Heart left ventricle (tissue), 16 donors: ENCODE data around the gene MED22. TPM values are rescaled to one million over a fixed set of nuclear protein-coding genes. Genes with fewer than 3 reads are reported as not detected.
"Not testable (repeated sequence)": the region's sequence is repeated elsewhere in the genome, so short reads cannot be mapped to it uniquely, and the experiment has no call there.

ENCODE experiments used
- ATAC-seq, 4 donors: fragments of 200-7000 bp; cut with Tn5 transposase; one replicate each; pipeline ENCODE4 v1.9.1; 2020 to 2022; ENCODE audit warnings: moderate library complexity in 4 of 4, mild to moderate bottlenecking in 3 of 4, moderate number of reproducible peaks in 1 of 4
- DNase-seq, 5 donors: peaks; one replicate each; pipeline ENCODE4 v3.0.0-alpha.2; 2020
- H3K27ac ChIP-seq, 12 donors: fragments of 200-600 bp; sonication (generic) in 4 of 12; one replicate each; pipeline versions ENCODE4 v1.5.0 to v1.8.0; 2016 to 2022; ENCODE audit warnings: mild to moderate bottlenecking in 2 of 12
- H3K27me3 ChIP-seq, 9 donors: fragments of 200-600 bp; sonication (generic) in 2 of 9; one replicate each; pipeline versions ENCODE4 v1.5.1 to v1.8.0; 2016 to 2022; ENCODE audit warnings: mild to moderate bottlenecking in 3 of 9
- H3K36me3 ChIP-seq, 9 donors: fragments of 200-600 bp; sonication (generic) in 2 of 9; one replicate each; pipeline versions ENCODE4 v1.5.0 to v1.8.0; 2018 to 2022; ENCODE audit warnings: mild to moderate bottlenecking in 2 of 9
- H3K4me1 ChIP-seq, 12 donors: fragments of 200-600 bp; sonication (generic) in 4 of 12; one replicate each; pipeline versions ENCODE4 v1.5.0 to v1.8.0; 2016 to 2022; ENCODE audit warnings: mild to moderate bottlenecking in 3 of 12
- H3K4me3 ChIP-seq, 12 donors: fragments of 200-600 bp; sonication (generic) in 4 of 12; one replicate each; pipeline versions ENCODE4 v1.5.0 to v1.8.0; 2017 to 2022; ENCODE audit warnings: mild to moderate bottlenecking in 9 of 12, moderate library complexity in 4 of 12
- H3K9me3 ChIP-seq, 12 donors: fragments of 200-600 bp; sonication (generic) in 4 of 12; one replicate each; pipeline versions ENCODE4 v1.5.0 to v1.8.0; 2016 to 2022; ENCODE audit warnings: mild to moderate bottlenecking in 1 of 12
- POLR2A ChIP-seq, 2 donors: fragments of 450-650 bp; IDR thresholded peaks; one replicate each; pipeline ENCODE4 v1.6.1; 2017; ENCODE audit warnings: antibody characterized with exemption in 2 of 2, mild to moderate bottlenecking in 2 of 2, moderate library complexity in 2 of 2
- WGBS, 4 donors: extraction: QIAGEN DNeasy Blood & Tissue Kit in 2 of 4; methylation state at CpG; one replicate each; pipeline versions ENCODE4 v1.1.5 to v1.1.7; 2013 to 2018; 5-methylcytosine and 5-hydroxymethylcytosine counted together
- intact Hi-C, 10 donors: fragments of 100-400 bp; cut with DNase I; formaldehyde crosslinking; loops; one replicate each; pipeline versions ENCODE4 v1.11.1 to v1.14.2; 2022
- polyA plus RNA-seq, 2 donors: library from polyadenylated mRNA; stranded (reverse); fragments of 200-250 nt; gene quantifications; one replicate each; pipeline ENCODE4 v1.2.3, GENCODE V29; 2013
- total RNA-seq, 9 donors: library from RNA; depleted of rRNA in 2 of 9; stranded (reverse); fragments of >200 nt in 2 of 9; fragmentation: NEBNext Ultra II Directional in 3 of 9; extraction: Animal tissue kit (Norgen Biotek cat#: 25700) in 3 of 9; gene quantifications; one replicate each; pipeline versions ENCODE4 v1.1.0 to v1.2.4, GENCODE V29; 2016 to 2023
- TF ChIP-seq, protein P1 (sequence below), 12 donors: fragments of 200-600 bp; sonication (generic) in 4 of 12; IDR thresholded peaks; one replicate each; pipeline versions ENCODE4 v1.5.0 to v1.8.0; 2018 to 2022; ENCODE audit warnings: antibody characterized with exemption in 12 of 12, mild to moderate bottlenecking in 5 of 12
- donor health status: ischemic (EF 13 %, LVEDD 7.1; RV severe dilation, severe dysfunction).
- donor health status: healthy with polysubstance abuse.
- donor health status: DM: no; HTN: yes; CAD: no.
- donor health status: DM: no; HTN: no; CAD: no.
- donor health status: ischemic (EF 25% LVEDD 6.9; RV normal size, moderate dysfunction).
- donor health status: ischemic (EF 25% LVEDD 5.7; RV mildly dilated, moderate dysfunction).
- donor health status: healthy.
- donor health status: DM: yes; HTN: yes; CAD: no.
- donor health status: ischemic (EF 35%, LVEDD 5.7; RV mildly dilated, moderate dysfunction).
- donor health status: nonischemic (EF 11% LVEDD 7.7; RV severe dilation, severe dysfunction).
- donor health status: DM: yes; HTN: yes; CAD: no.
- donor health status: PGD.
- donor health status: ischemic (EF 29% LVEDD 5.4; RV normal size, mild dysfunction).
- donor health status: nonischemic (EF 23%, LVEDD 6.1; RV moderate dilation, normal function).

Gene MED22
- total and polyA plus RNA-seq, 11 donors, result 12.3 to 33.8 (median 19.5) TPM

GRCh38 chr9:133339641-133340040, 8.3 kb downstream of the MED22 start:
- H3K4me3 ChIP-seq, result peak overlapping the region in 1 of 12 donors; percentile 49
- intact Hi-C loops, result loop anchor here in 3 of 10 donors (5.0 to 10.0 kb wide), 3 partner anchors 38 to 145 kb away; partner anchors contain the start of genes STKLD1 (in 2 of the 3) and SURF4 (in 2 of the 3)
- no peaks in the 10 kb centered on the region for H3K27me3 ChIP-seq
- TF ChIP-seq POLR2A (IDR thresholded peaks at IDR 0.05), result no peak
- TF ChIP-seq, protein P1, sequence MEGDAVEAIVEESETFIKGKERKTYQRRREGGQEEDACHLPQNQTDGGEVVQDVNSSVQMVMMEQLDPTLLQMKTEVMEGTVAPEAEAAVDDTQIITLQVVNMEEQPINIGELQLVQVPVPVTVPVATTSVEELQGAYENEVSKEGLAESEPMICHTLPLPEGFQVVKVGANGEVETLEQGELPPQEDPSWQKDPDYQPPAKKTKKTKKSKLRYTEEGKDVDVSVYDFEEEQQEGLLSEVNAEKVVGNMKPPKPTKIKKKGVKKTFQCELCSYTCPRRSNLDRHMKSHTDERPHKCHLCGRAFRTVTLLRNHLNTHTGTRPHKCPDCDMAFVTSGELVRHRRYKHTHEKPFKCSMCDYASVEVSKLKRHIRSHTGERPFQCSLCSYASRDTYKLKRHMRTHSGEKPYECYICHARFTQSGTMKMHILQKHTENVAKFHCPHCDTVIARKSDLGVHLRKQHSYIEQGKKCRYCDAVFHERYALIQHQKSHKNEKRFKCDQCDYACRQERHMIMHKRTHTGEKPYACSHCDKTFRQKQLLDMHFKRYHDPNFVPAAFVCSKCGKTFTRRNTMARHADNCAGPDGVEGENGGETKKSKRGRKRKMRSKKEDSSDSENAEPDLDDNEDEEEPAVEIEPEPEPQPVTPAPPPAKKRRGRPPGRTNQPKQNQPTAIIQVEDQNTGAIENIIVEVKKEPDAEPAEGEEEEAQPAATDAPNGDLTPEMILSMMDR (IDR thresholded peaks at IDR 0.05), result no peak
- H3K4me1 ChIP-seq, result peaks cover 5 to 54% (median 15%) of the 10 kb centered on the region in 12 donors
- H3K9me3 ChIP-seq, result no peaks in the 10 kb centered on the region
- no peak for ATAC-seq
- peak in 1 of 5 donors; percentile 18 for DNase-seq
- 62 to 78% (median 75%) methylated on average over 5 of the region's 5 CpGs for WGBS, 4 donors
- H3K36me3 ChIP-seq, result peaks cover 0 to 62% (median 52%) of the 10 kb centered on the region in 9 donors
- peak overlapping the region in 3 of 12 donors; percentile 22 to 92 (median 34) for H3K27ac ChIP-seq

DNA sequence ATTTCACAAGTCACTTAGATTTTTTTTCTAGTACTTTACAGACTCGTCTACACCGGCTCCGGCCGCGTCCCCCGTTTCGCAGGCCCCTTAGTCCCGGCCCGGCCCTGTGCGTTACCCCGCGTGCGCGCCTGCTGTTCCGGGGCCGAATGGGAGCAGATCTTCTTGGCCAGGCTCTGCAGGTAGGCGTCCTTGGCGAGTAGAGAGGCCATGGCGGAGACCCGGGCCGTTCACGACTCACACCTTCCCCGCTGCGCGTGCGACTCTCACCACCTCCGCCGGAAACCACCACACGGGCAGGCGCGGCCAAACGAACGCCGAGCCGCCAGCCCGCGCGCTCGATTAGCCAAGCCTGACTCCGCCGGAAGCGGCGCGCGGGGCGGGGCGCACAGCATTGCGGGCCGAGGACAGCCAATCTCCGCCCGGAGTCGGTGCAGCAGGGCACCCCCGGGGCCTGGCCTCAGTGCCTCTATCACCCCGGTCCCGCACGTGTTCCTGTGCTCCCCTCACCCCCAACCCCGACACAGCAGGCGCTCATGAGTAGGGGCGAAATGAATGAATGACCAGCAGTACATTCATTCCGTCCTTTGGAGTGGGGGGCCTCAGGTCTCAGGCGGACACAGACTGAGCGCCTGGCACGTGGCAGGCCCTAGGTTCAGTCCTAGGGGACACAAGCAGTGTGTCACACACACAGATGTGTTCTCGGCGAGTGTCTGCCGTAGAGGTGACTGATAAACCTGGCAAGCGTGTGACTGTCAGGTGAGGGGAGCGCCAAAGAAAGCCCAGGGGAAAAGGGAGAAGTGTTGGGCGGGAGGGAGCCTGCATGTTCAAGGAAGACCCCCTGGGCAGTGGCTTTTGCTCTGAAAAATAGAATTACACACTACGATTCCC, 11.8 kb downstream of the MED22 start, which contains the start of gene SURF6:
SURF6 (minus strand) TSS at position 265 of the 888 bp plus-strand sequence; CDS start at position 209, 56 bp downstream.
- 3 to 6% (median 4%) methylated on average over 42 to 70 of the region's 70 CpGs for WGBS, 4 donors
- intact Hi-C loops, result loop anchor here in 4 of 10 donors (1.0 to 10.0 kb wide), 4 partner anchors 39 to 101 kb away; partner anchors contain the start of genes STKLD1 (in 3 of the 4) and SURF4 (in 3 of the 4)
- H3K36me3 ChIP-seq, result peaks cover 0 to 62% (median 50%) of the 10 kb centered on the region in 9 donors

GRCh38 chr9:133334888-133335287, 13.0 kb downstream of the MED22 start:
- peaks cover 0 to 62% (median 50%) of the 10 kb centered on the region in 9 donors for H3K36me3 ChIP-seq
- 82 to 88% (median 86%) methylated on average over 11 of the region's 11 CpGs for WGBS, 4 donors
- peak overlapping the region; percentile 68 to 100 (median 82) for H3K4me3 ChIP-seq
- H3K27me3 ChIP-seq, H3K9me3 ChIP-seq, ATAC-seq, H3K27ac ChIP-seq: not testable (repeated sequence)
- peak in 1 of 5 donors; percentile 8 for DNase-seq
- intact Hi-C loops, result loop anchor here in 4 of 10 donors (5.0 to 10.0 kb wide), 3 partner anchors 42 to 148 kb away; partner anchors contain the start of genes STKLD1 (in 2 of the 4) and SURF4 (in 2 of the 4)
- peaks cover 6 to 32% (median 20%) of the 10 kb centered on the region in 12 donors for H3K4me1 ChIP-seq

More for the DNA sequence above, 11.8 kb downstream of the MED22 start, which contains the start of gene SURF6:
- Histone ChIP-seq H3K4me3 (peak within 1 kb of the TSS; percentile 68 to 100 (median 82)), H3K27ac (peak within 1 kb of the TSS in 11 of 12 donors; percentile 64 to 91 (median 81)), H3K4me1 (peaks cover 6 to 45% (median 20%) of the 10 kb centered on the region in 12 donors), H3K27me3 (no peaks in the 10 kb centered on the region), H3K9me3 (no peaks in the 10 kb centered on the region)
- peak; percentile 91 to 96 (median 93) for DNase-seq
- peak; percentile 89 to 97 (median 96) for ATAC-seq
- TF ChIP-seq POLR2A (IDR thresholded peaks at IDR 0.05), result peak in 1 of 2 donors; percentile 76
- TF ChIP-seq, protein P1 (IDR thresholded peaks at IDR 0.05), result no peak

DNA sequence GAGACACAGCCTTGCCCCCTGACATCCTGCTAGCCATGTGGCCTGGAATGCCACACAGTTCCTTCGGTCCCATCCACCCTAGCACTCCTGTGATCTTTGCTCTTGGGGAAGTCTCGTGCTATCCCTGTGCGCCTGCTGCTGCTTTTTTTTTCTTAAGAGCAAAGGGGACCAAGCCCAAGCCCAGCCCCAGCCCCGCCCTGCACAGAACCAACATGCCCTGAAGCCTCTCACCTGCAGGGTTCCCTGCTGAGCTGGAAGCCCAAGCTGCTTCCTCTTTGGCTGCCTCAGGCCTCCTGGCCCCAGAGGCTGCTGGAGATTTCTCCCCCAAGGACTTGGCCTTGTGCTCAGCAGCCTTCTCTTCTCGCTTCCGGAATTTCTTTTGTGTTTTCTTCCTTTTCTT, 13.8 kb downstream of the MED22 start:
- Histone ChIP-seq H3K27ac (no peak overlapping the region), H3K36me3 (peaks cover 0 to 56% (median 45%) of the 10 kb centered on the region in 9 donors), H3K4me1 (peaks cover 6 to 26% (median 19%) of the 10 kb centered on the region in 12 donors), H3K27me3 (no peaks in the 10 kb centered on the region), H3K4me3 (peak overlapping the region in 1 of 12 donors; percentile 100), H3K9me3 (no peaks in the 10 kb centered on the region)
- ATAC-seq, result no peak
- 91 to 97% (median 94%) methylated on average over 6 of the region's 6 CpGs for WGBS, 4 donors
- intact Hi-C loops, result loop anchor here in 2 of 10 donors (5.0 to 10.0 kb wide), 2 partner anchors 99 to 147 kb away; no protein-coding TSS in a partner anchor
- TF ChIP-seq, protein P1 (IDR thresholded peaks at IDR 0.05), result no peak
- TF ChIP-seq POLR2A (IDR thresholded peaks at IDR 0.05), result no peak
- DNase-seq, result peak in 1 of 5 donors; percentile 15
